Upper lobe of left lung (tissue), 6 donors: ENCODE measurements around the gene LAMA5. TPM values are rescaled to one million over a fixed set of nuclear protein-coding genes. Genes with fewer than 3 reads are reported as not detected.

Experiments used
- ATAC-seq, 2 donors: fragments of 200-7000 bp; cut with Tn5 transposase; one replicate each; pipeline ENCODE4 v1.9.1; 2022; ENCODE audit warnings: mild to moderate bottlenecking in 2 of 2, moderate library complexity in 2 of 2; ENCODE audit not compliant: low FRiP score in 2 of 2
- DNase-seq, 2 donors: peaks; one replicate each; pipeline ENCODE4 v3.0.0-alpha.2; 2019 to 2020
- H3K27ac ChIP-seq, 4 donors: fragments of 200-600 bp; sonication (generic); one replicate each; pipeline ENCODE4 v1.5.1; 2016 to 2019
- H3K27me3 ChIP-seq, 4 donors: fragments of 200-600 bp; sonication (generic); one replicate each; pipeline ENCODE4 v1.5.1; 2017 to 2019
- H3K36me3 ChIP-seq, 4 donors: fragments of 200-600 bp; sonication (generic); one replicate each; pipeline ENCODE4 v1.5.1; 2016 to 2019
- H3K4me1 ChIP-seq, 4 donors: fragments of 200-600 bp; sonication (generic); one replicate each; pipeline ENCODE4 v1.5.1; 2018 to 2019
- H3K4me3 ChIP-seq, 4 donors: fragments of 200-600 bp; sonication (generic); one replicate each; pipeline ENCODE4 v1.5.1; 2017 to 2019; ENCODE audit warnings: mild to moderate bottlenecking in 2 of 4, moderate library complexity in 1 of 4
- H3K9me3 ChIP-seq, 4 donors: fragments of 200-600 bp; sonication (generic); one replicate each; pipeline ENCODE4 v1.5.1; 2018 to 2019
- CTCF ChIP-seq, 6 experiments: fragments of 450-650 bp in 4 of 6; fragments of 200-600 bp in 2 of 6; sonication (generic) in 2 of 6; IDR thresholded peaks; one replicate each; pipeline ENCODE4 v1.5.1; 2016 to 2019; ENCODE audit warnings: antibody characterized with exemption in 6 of 6
- EP300 ChIP-seq, 4 donors: sonication (generic); formaldehyde crosslinking; IDR thresholded peaks; one replicate each; pipeline ENCODE4 v1.5.1; 2017; ENCODE audit warnings: antibody characterized with exemption in 4 of 4, control low read depth in 2 of 4
- POLR2A ChIP-seq, 4 donors: fragments of 450-650 bp; IDR thresholded peaks; one replicate each; pipeline ENCODE4 v1.5.1; 2016 to 2017; ENCODE audit warnings: antibody characterized with exemption in 4 of 4, mild to moderate bottlenecking in 2 of 4
- POLR2AphosphoS5 ChIP-seq, 2 donors: sonication (generic); formaldehyde crosslinking; IDR thresholded peaks; one replicate each; pipeline ENCODE4 v1.5.1; 2017; ENCODE audit warnings: antibody characterized with exemption in 2 of 2
- WGBS, 2 donors: methylation state at CpG; one replicate each; pipeline ENCODE4 v1.1.5; 2017 to 2018; 5-methylcytosine and 5-hydroxymethylcytosine counted together
- total RNA-seq, 6 donors: library from RNA; depleted of rRNA in 4 of 6; stranded (reverse); fragments of >200 nt in 4 of 6; gene quantifications; one replicate each; pipeline versions ENCODE4 v1.1.0 to v1.2.1, GENCODE V29; 2016 to 2021
- donor health status: DM: no; HTN: no; CAD: no; lungs with moderate emphysema.
- donor health status: DM: no; HTN: yes; CAD: no; lungs with severe emphysema.

Gene LAMA5
- total RNA-seq, 6 donors from 2014 or later: 176 to 1,019 (median 307) TPM

- 85 to 94% methylated on average over 6 of the region's 6 CpGs for WGBS, 2 donors
- no peak for DNase-seq
- ATAC-seq: no peak
- Histone ChIP-seq H3K4me1 (no peaks in the 10 kb centered on the region), H3K4me3 (no peak overlapping the region), H3K36me3 (peaks cover 14 to 98% (median 80%) of the 10 kb centered on the region in 4 donors), H3K27me3 (no peaks in the 10 kb centered on the region), H3K27ac (no peak overlapping the region), H3K9me3 (no peaks in the 10 kb centered on the region)
- TF ChIP-seq CTCF (IDR thresholded peaks at IDR 0.05) (no peak), POLR2AphosphoS5 (IDR thresholded peaks at IDR 0.05) (no peak), EP300 (IDR thresholded peaks at IDR 0.05) (no peak), POLR2A (IDR thresholded peaks at IDR 0.05) (no peak)
Measured at GRCh38 chr20:62335532-62335931, 31.6 kb downstream of the LAMA5 start.

GRCh38 chr20:62334881-62335280, 32.2 kb downstream of the LAMA5 start:
- DNase-seq: peak in 1 of 2 donors; percentile 73

GRCh38 chr20:62333820-62334595, 33.1 kb downstream of the LAMA5 start:
- H3K36me3 ChIP-seq: peaks cover 25 to 100% (median 89%) of the 10 kb centered on the region in 4 donors
- WGBS, 2 donors: 81 to 86% methylated on average over 16 to 27 of the region's 37 CpGs

More at GRCh38 chr20:62334881-62335280, 32.2 kb downstream of the LAMA5 start:
- H3K4me1 ChIP-seq: no peaks in the 10 kb centered on the region
- H3K27me3 ChIP-seq: no peaks in the 10 kb centered on the region
- 82 to 94% methylated on average over 11 to 12 of the region's 13 CpGs for WGBS, 2 donors
- ATAC-seq: no peak
- H3K27ac ChIP-seq: no peak overlapping the region
- peaks cover 18 to 98% (median 83%) of the 10 kb centered on the region in 4 donors for H3K36me3 ChIP-seq
- no peaks in the 10 kb centered on the region for H3K9me3 ChIP-seq
- H3K4me3 ChIP-seq: no peak overlapping the region
- TF ChIP-seq POLR2AphosphoS5 (IDR thresholded peaks at IDR 0.05): no peak
- no peak for TF ChIP-seq CTCF (IDR thresholded peaks at IDR 0.05)
- TF ChIP-seq EP300 (IDR thresholded peaks at IDR 0.05): no peak
- TF ChIP-seq POLR2A (IDR thresholded peaks at IDR 0.05): no peak

GRCh38 chr20:62332989-62333819, 33.9 kb downstream of the LAMA5 start:
- no peak for TF ChIP-seq POLR2AphosphoS5 (IDR thresholded peaks at IDR 0.05)
- no peak for TF ChIP-seq POLR2A (IDR thresholded peaks at IDR 0.05)
- TF ChIP-seq CTCF (IDR thresholded peaks at IDR 0.05): no peak
- no peak for TF ChIP-seq EP300 (IDR thresholded peaks at IDR 0.05)
- Histone ChIP-seq H3K9me3 (no peaks in the 10 kb centered on the region), H3K4me1 (no peaks in the 10 kb centered on the region), H3K27me3 (no peaks in the 10 kb centered on the region), H3K36me3 (peaks cover 25 to 100% (median 91%) of the 10 kb centered on the region in 4 donors), H3K4me3 (no peak overlapping the region), H3K27ac (no peak overlapping the region)
- ATAC-seq (no peak), DNase-seq (peak in 1 of 2 donors; percentile 82)
- WGBS, 2 donors: 87% methylated on average over 14 to 29 of the region's 34 CpGs

More at GRCh38 chr20:62333820-62334595, 33.1 kb downstream of the LAMA5 start:
- Histone ChIP-seq H3K4me3 (no peak overlapping the region), H3K4me1 (no peaks in the 10 kb centered on the region), H3K9me3 (no peaks in the 10 kb centered on the region), H3K27ac (no peak overlapping the region), H3K27me3 (no peaks in the 10 kb centered on the region)
- TF ChIP-seq EP300 (IDR thresholded peaks at IDR 0.05): no peak
- no peak for TF ChIP-seq POLR2A (IDR thresholded peaks at IDR 0.05)
- TF ChIP-seq CTCF (IDR thresholded peaks at IDR 0.05): no peak
- no peak for TF ChIP-seq POLR2AphosphoS5 (IDR thresholded peaks at IDR 0.05)
- DNase-seq (peak in 1 of 2 donors; percentile 51), ATAC-seq (no peak)
